GM19035 (cell line): ENCODE measurements around the gene LAG3.

Experiments used
- ATAC-seq: cut with Tn5 transposase; IDR thresholded peaks from one replicate; pipeline ENCODE4 v1.9.1; 2021; ENCODE audit not compliant: unreplicated experiment

LAG3 gene

GRCh38 chr12:6752921-6753771, 19.2 kb upstream of the LAG3 start, which contains the start of gene MLF2:
Gene MLF2 (minus strand): TSS chr12:6753141. CDS start chr12:6752334, 807 bp downstream.
- peak; percentile 87 for ATAC-seq

- no peak for ATAC-seq
These were observed 18.5 kb upstream of the LAG3 start for GRCh38 chr12:6753772-6754356.

GRCh38 chr12:6754411-6754810, 17.9 kb upstream of the LAG3 start:
- no peak for ATAC-seq

GRCh38 chr12:6757028-6757690, 15.2 kb upstream of the LAG3 start:
- ATAC-seq: no peak

- no peak for ATAC-seq
These were observed 13.7 kb upstream of the LAG3 start for GRCh38 chr12:6758506-6759095.

GRCh38 chr12:6759741-6760140, 12.6 kb upstream of the LAG3 start:
- no peak for ATAC-seq

GRCh38 chr12:6763380-6763779, 8.9 kb upstream of the LAG3 start:
- no peak for ATAC-seq

- ATAC-seq: peak; percentile 68
These were observed 8.1 kb upstream of the LAG3 start for GRCh38 chr12:6764011-6764828.

GRCh38 chr12:6765048-6765633, 7.2 kb upstream of the LAG3 start:
- no peak for ATAC-seq

- peak; percentile 13 for ATAC-seq
These were observed 6.4 kb upstream of the LAG3 start, which contains the start of gene PTMS for GRCh38 chr12:6765634-6766581. Gene PTMS (plus strand): TSS chr12:6766363. CDS start chr12:6766706, 343 bp downstream.

- peak; percentile 48 for ATAC-seq
These were observed 5.5 kb upstream of the LAG3 start for GRCh38 chr12:6766651-6767349.

GRCh38 chr12:6767353-6768319, 4.7 kb upstream of the LAG3 start:
- no peak for ATAC-seq

- no peak for ATAC-seq
These were observed 3.8 kb upstream of the LAG3 start for GRCh38 chr12:6768437-6768914.

- ATAC-seq: no peak
These were observed 3.3 kb upstream of the LAG3 start for GRCh38 chr12:6768990-6769389.

- ATAC-seq: no peak
These were observed 2.7 kb upstream of the LAG3 start for GRCh38 chr12:6769666-6770065.

- ATAC-seq: no peak
These were observed 2.2 kb upstream of the LAG3 start for GRCh38 chr12:6770094-6770493.

GRCh38 chr12:6770600-6770999, 1.7 kb upstream of the LAG3 start:
- ATAC-seq: no peak
